Activated CD8-positive, alpha-beta memory T cell treated with anti-CD3 and anti-CD28 coated beads, Interleukin-2, amount 10 ng/mL, durations not matched to agents 7 days and 5 days (primary cell): Measurements from ENCODE around the gene HCFC2. TPM values are rescaled to one million over a fixed set of nuclear protein-coding genes. Genes with fewer than 3 reads are reported as not detected.
"Not testable (repeated sequence)": the region's sequence is repeated elsewhere in the genome, so short reads cannot be mapped to it uniquely, and the experiment has no call there.

Experiments used
- ATAC-seq: fragments of 150-1000 bp; cut with Tn5 transposase; one replicate; pipeline ENCODE4 v1.10.0; 2021; ENCODE audit warnings: moderate library complexity
- CTCF ChIA-PET: fragments of 350-600 bp; sonication (Branson Sonifier 250); formaldehyde crosslinking; loops from one replicate; lab custom pipeline; 2021; ENCODE audit warnings: antibody characterized with exemption; lab: Charles Lee
- DNase-seq: peaks from one replicate; pipeline ENCODE4 v3.0.0-alpha.2; 2020
- H3K27ac Mint-ChIP-seq: one replicate; pipeline ENCODE4 v1.8.0; 2021; ENCODE audit warnings: mild to moderate bottlenecking, mixed read lengths
- H3K27me3 Mint-ChIP-seq: one replicate; pipeline ENCODE4 v1.8.0; 2021; ENCODE audit warnings: mixed read lengths
- H3K36me3 Mint-ChIP-seq: one replicate; pipeline ENCODE4 v1.8.0; 2021; ENCODE audit warnings: mild to moderate bottlenecking, mixed read lengths
- H3K4me1 Mint-ChIP-seq: one replicate; pipeline ENCODE4 v1.8.0; 2021; ENCODE audit warnings: mixed read lengths
- H3K4me3 Mint-ChIP-seq: one replicate; pipeline ENCODE4 v1.8.0; 2021; ENCODE audit warnings: mild to moderate bottlenecking, moderate library complexity, mixed read lengths
- H3K9me3 Mint-ChIP-seq: one replicate; pipeline ENCODE4 v1.8.0; 2022; ENCODE audit warnings: low read depth, mixed read lengths
- total RNA-seq, 2 experiments: library from RNA; stranded (reverse); gene quantifications; one replicate each; pipeline ENCODE4 v1.2.3, GENCODE V29; 2021

The HCFC2 gene
- total RNA-seq, 2 experiments from 2014 or later = 12.7 to 15.2 TPM

DNA sequence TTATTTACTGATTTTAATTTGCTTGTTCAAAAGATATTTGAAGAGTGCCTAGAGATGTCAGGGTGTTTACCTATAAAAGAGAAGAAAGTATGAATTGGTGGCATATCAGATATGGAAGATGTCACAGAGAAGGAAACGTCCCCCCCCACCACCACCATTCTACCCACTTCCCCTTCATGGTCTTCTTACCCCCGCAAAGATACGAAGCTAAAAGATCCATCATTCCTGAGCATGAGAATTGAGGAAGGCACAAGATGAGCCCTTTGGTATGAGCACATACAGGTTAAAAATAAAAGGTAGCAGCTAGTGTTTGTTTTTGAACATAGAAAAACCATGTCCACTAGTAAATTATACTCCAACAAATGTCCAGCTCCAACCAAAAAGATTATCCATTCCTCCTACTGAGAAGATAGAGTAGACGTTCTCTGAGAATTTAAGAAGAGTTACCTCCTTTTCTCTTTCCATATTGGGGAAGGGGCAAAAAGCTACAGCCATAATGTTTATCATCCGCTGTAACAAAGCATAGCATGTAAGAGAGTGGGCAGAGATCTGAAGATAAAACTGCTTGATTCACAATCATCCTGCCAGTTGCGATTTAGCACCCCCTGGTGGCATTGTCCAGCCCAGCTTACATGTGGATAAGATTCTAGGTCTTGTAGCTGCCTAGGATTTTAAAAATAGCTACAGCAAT, 44.6 kb downstream of the HCFC2 start:
- peak; percentile 91 for DNase-seq
- Mint-ChIP-seq H3K4me1 (peaks cover 9% of the 10 kb centered on the region), H3K36me3 (no peaks in the 10 kb centered on the region), H3K27ac (peak overlapping the region; percentile 42), H3K4me3 (no peak overlapping the region), H3K9me3 (no peaks in the 10 kb centered on the region), H3K27me3 (no peaks in the 10 kb centered on the region)
- ATAC-seq = peak; percentile 100
- CTCF ChIA-PET = interaction anchor here (0.6 to 3.8 kb wide), 39 partner anchors 9 to 251 kb away, joined by 3 to 55 read pairs (median 5); partner anchors contain the start of genes HCFC2, NFYB and TDG

DNA sequence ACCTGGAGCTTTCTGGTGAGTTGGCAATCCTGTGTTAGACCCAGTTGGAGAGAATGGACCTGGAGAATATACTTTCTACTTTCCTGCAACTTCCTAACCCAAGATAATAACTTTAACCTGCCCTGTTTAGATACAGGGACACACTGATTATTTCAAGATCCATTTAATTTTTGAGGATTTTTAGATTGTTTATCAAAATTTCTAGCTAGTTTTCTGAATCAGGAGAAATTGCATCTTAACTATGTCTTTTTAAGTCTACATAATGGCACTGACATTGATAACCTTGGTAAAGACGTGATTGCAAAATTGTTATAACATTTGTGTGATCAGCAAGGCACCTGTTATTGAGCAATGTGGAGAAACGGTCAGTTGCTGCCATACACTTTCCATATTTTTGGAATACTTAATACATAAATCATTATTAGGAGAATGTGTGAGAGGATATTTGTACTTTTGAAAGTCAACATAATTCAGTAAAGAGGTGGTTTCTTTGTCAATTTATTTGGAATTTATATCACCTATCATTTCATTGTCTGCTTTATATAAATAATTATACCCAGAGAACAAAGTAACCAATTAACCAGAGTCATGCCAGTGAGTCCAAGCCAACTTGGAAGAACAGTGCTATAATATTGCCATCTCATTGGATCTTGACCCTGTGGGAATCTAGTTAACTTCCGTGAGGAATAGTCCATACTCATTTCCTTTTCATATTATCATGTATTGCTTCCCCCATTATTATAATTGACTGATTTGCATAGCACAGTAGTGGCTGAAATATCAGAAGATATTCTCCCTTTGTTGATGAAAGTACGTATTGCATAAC, 45.3 kb downstream of the HCFC2 start:
- no peak for ATAC-seq
- CTCF ChIA-PET = interaction anchor here (0.6 to 3.8 kb wide), 37 partner anchors 10 to 251 kb away, joined by 3 to 55 read pairs (median 5); partner anchors contain the start of genes HCFC2, NFYB and TDG
- Mint-ChIP-seq H3K9me3 (no peaks in the 10 kb centered on the region), H3K4me3 (no peak overlapping the region), H3K36me3 (no peaks in the 10 kb centered on the region), H3K4me1 (peaks cover 9% of the 10 kb centered on the region), H3K27me3 (no peaks in the 10 kb centered on the region), H3K27ac (no peak overlapping the region)
- no peak for DNase-seq

DNA sequence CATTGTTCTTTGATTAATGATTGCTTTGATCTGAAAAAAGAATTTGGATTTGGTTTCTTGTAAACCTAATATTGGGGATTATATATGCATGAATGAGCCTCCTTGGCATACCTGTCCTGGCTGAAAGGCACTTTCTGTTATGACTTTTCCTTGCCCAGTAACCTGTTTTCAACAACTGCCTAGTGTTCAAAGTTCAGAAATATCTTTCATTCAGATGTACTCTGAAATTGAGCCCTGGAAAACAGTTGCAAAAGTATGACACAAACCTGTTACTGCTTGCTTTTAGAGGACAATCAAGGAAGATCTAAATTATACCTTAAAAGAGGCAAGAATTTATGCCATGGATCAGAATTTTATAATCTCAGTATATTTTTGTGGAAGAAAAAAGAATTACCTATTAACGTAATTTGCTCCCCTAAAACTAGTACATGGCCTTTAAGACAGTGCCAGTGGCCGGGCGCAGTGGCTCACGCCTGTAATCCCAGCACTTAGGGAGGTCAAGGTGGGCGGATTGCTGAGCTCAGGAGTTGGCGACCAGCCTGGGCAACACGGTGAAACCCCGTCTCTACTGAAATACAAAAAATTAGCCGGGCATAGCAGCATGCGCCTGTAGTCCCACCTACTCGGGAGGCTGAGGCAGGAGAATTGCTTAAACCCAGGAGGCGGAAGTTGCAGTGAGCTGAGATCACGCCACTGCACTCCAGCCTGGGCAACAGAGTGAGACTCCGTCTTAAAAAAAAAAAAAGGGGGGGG, 50.7 kb downstream of the HCFC2 start:
- H3K36me3 Mint-ChIP-seq, CTCF ChIA-PET, H3K4me3 Mint-ChIP-seq, H3K27ac Mint-ChIP-seq, DNase-seq, ATAC-seq, H3K4me1 Mint-ChIP-seq, H3K27me3 Mint-ChIP-seq, H3K9me3 Mint-ChIP-seq: not testable (repeated sequence)

DNA sequence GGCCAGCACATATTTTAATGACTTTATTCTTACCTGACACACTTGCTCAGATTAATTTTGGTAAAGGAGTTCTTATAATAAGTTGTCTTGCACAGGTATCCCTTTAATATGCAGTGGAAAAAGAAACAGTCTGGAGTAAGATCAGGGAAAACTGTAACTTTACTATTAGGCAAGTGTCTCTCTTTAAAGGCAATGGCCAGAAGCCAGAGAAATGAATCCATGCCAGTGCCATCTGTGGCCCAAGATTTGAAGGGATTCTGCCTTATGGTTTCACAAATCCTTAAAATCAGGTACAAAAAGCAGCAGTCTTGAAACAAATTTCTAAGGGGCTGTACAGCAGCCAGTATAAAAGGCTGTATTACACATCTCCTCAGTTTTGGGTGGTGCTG, 51.2 kb downstream of the HCFC2 start:
- no peaks in the 10 kb centered on the region for H3K4me1 Mint-ChIP-seq
- no peaks in the 10 kb centered on the region for H3K27me3 Mint-ChIP-seq
- no peak for DNase-seq
- H3K27ac Mint-ChIP-seq = no peak overlapping the region
- CTCF ChIA-PET = interaction anchor here (0.8 kb wide), 1 partner anchor 10 kb away, joined by 4 read pairs; no protein-coding TSS in a partner anchor
- H3K9me3 Mint-ChIP-seq = no peaks in the 10 kb centered on the region
- peaks cover 12% of the 10 kb centered on the region for H3K36me3 Mint-ChIP-seq
- H3K4me3 Mint-ChIP-seq = no peak overlapping the region
- ATAC-seq = no peak

DNA sequence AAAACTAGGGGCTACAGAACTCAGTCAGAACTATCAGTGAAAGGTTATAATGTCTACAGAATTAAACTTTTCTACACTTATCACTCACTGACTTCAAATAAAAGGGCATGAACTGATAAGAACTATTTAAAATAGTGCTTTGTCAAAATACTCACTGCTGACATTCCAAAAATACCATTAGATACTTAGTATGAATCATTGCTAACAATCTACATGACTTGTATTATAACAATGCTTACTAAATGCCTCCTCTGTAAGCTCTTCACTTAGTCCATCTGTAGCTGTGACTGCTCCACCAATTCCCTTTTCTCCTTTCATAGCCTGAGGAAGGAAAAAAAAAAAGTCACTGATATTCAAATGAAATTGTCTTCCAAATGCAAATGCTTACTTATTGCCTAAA, 56.7 kb downstream of the HCFC2 start:
- H3K27ac Mint-ChIP-seq = no peak overlapping the region
- ATAC-seq (no peak), DNase-seq (no peak)
- no peaks in the 10 kb centered on the region for H3K4me1 Mint-ChIP-seq
- peaks cover 29% of the 10 kb centered on the region for H3K36me3 Mint-ChIP-seq
- CTCF ChIA-PET = interaction anchor here (1.1 to 4.1 kb wide), 2 partner anchors 12 to 237 kb away, joined by 3 to 21 read pairs; no protein-coding TSS in a partner anchor
- no peaks in the 10 kb centered on the region for H3K27me3 Mint-ChIP-seq
- H3K4me3 Mint-ChIP-seq = no peak overlapping the region
- no peaks in the 10 kb centered on the region for H3K9me3 Mint-ChIP-seq

DNA sequence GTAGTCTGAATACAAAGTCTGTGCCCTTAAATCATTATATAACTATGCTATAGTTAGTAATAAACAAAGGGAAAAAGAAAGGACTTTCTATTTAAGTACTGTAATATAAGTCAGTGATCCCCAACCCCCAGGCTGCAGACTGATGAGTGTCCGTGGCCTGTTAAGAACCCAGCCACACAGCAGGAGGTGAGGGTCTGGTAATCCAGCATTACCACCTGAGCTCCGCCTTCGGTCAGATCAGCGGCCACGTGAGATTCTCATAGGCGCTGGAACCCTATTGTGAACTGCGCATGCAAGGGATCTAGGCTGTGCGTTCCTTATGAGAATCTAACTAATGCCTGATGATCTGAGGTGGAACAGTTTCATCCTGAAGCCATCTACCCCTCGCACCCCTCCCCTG, 58.0 kb downstream of the HCFC2 start:
- Mint-ChIP-seq H3K27ac (no peak overlapping the region), H3K4me3 (no peak overlapping the region), H3K27me3 (no peaks in the 10 kb centered on the region), H3K36me3 (peaks cover 33% of the 10 kb centered on the region), H3K4me1 (no peaks in the 10 kb centered on the region), H3K9me3 (no peaks in the 10 kb centered on the region)
- DNase-seq (no peak), ATAC-seq (no peak)
- CTCF ChIA-PET = interaction anchor here (1.1 to 4.1 kb wide), 2 partner anchors 13 to 238 kb away, joined by 3 to 21 read pairs; no protein-coding TSS in a partner anchor

DNA sequence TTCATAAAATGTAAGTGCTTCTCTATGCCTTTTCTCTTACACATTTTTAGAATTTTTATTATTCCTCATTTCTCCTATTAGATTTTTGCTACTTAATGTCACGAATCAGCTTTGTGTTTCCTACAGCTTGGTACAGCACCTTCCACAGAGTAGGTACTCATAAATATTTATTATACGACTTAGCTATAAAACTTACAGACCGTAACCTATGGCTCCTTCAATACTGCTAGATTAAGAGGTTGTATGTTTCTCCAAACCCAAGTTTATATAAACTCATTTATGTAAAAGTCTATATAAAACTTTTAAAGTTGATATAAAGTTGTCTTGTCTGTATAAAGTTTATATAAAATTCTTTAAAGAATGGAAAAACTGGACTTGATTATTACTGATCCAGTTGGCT, 62.2 kb downstream of the HCFC2 start:
- Mint-ChIP-seq H3K4me1 (peaks cover 4% of the 10 kb centered on the region), H3K27ac (no peak overlapping the region), H3K27me3 (no peaks in the 10 kb centered on the region), H3K36me3 (peaks cover 36% of the 10 kb centered on the region), H3K9me3 (no peaks in the 10 kb centered on the region), H3K4me3 (no peak overlapping the region)
- CTCF ChIA-PET = interaction anchor here (2.3 kb wide), 1 partner anchor 17 kb away, joined by 7 read pairs; no protein-coding TSS in a partner anchor
- ATAC-seq (no peak), DNase-seq (no peak)

DNA sequence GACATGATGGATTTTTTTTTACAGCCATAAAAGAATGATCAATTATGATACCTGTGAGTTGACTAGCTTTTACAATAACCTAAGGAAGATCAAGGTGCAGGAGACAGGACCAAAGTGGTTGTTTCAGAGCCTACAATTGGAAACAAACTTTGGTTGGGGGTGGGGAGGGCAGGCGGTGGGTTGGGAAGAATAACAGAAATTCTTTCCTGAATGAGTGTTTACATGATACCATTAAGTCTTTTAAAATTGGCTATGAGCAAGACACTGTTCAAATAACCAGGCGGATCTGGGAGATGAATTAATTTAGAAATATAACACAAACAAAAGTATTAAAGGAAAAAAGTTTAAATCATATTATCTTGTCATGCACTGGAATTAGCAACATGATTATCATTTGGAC, 66.4 kb downstream of the HCFC2 start:
- H3K4me3 Mint-ChIP-seq = no peak overlapping the region
- H3K4me1 Mint-ChIP-seq = peaks cover 14% of the 10 kb centered on the region
- no peaks in the 10 kb centered on the region for H3K9me3 Mint-ChIP-seq
- H3K27ac Mint-ChIP-seq = no peak overlapping the region
- CTCF ChIA-PET = interaction anchor here (1.6 kb wide), 1 partner anchor 21 kb away, joined by 4 read pairs; no protein-coding TSS in a partner anchor
- H3K36me3 Mint-ChIP-seq = peaks cover 33% of the 10 kb centered on the region
- DNase-seq = no peak
- no peak for ATAC-seq
- no peaks in the 10 kb centered on the region for H3K27me3 Mint-ChIP-seq

DNA sequence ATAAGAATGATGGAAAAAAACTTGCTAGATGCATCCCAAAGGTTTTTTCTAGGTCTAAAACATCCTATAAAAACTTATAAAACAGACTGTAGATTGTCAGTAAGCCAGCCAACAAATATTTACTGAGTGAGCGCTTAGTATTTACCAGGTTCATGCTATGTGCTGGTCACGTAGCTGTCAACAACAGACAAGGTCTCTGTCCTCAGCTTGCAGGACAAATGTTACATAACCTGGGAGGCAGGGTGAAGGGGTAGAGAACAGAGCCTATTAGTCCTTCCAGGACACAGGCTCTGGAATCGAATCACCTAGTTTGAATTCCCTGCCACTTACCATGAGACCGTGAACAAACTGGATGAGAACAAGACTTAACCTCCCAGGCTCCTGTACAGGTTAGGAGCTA, 67.3 kb downstream of the HCFC2 start:
- DNase-seq (no peak), ATAC-seq (no peak)
- CTCF ChIA-PET = interaction anchor here (1.6 kb wide), 1 partner anchor 22 kb away, joined by 4 read pairs; no protein-coding TSS in a partner anchor
- no peak overlapping the region for H3K27ac Mint-ChIP-seq
- H3K27me3 Mint-ChIP-seq = no peaks in the 10 kb centered on the region
- H3K4me1 Mint-ChIP-seq = peaks cover 21% of the 10 kb centered on the region
- no peaks in the 10 kb centered on the region for H3K9me3 Mint-ChIP-seq
- no peak overlapping the region for H3K4me3 Mint-ChIP-seq
- H3K36me3 Mint-ChIP-seq = peaks cover 28% of the 10 kb centered on the region

DNA sequence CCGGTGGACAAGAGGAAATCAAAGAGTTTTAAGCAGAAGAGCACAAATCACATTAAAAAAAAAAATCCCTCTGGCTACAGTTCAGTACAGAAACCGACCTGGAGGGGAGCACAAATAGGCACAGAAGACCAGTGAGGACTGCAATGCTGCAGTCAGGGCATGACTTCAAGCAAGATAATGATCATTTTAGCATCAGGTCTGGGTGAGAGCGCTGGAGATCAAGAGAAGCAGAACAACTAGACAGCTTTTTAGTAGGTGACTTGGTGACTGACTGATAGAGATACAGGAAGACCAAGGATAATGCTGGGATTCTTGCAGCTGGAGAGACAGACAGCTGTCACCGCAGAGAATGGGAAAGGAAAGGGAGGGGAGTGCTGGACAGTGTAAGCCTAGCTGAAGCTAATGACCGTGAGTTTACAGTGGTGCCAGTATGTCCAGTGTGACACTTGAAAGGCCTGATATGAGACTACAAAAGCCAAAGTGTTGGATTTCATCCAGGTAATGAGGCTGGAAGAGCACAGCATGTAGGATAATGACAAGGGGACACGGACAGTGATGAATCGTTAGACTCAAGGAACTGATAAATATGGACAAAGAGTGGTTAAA, 68.1 kb downstream of the HCFC2 start:
- peaks cover 28% of the 10 kb centered on the region for H3K36me3 Mint-ChIP-seq
- no peak overlapping the region for H3K27ac Mint-ChIP-seq
- CTCF ChIA-PET = interaction anchor here (1.6 kb wide), 1 partner anchor 23 kb away, joined by 4 read pairs; no protein-coding TSS in a partner anchor

DNA sequence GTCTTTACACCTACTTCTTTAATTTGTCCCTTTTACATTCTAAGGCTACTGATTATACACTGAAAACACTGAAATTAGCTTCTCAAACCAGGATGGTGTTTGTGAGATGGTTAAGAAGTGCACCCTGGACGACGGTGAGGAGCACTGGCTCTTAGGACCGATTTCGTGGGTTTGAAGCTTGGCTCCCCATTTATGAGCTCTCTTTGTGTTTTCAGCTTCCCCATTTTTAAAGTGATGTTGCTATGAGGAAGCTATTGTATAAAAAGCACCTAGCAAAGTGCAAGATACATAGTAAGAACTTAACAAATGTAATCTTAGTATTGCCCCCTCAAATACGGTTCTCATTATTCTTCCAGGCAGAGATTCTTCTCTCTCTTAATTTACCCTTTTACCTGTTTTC, 69.0 kb downstream of the HCFC2 start:
- CTCF ChIA-PET = interaction anchor here (2.3 kb wide), 1 partner anchor 24 kb away, joined by 8 read pairs; no protein-coding TSS in a partner anchor
- no peaks in the 10 kb centered on the region for H3K9me3 Mint-ChIP-seq
- peaks cover 22% of the 10 kb centered on the region for H3K36me3 Mint-ChIP-seq
- ATAC-seq = no peak
- H3K4me1 Mint-ChIP-seq = peaks cover 26% of the 10 kb centered on the region
- H3K27me3 Mint-ChIP-seq = no peaks in the 10 kb centered on the region
- DNase-seq = no peak
- H3K27ac Mint-ChIP-seq = no peak overlapping the region
- no peak overlapping the region for H3K4me3 Mint-ChIP-seq

More for the DNA sequence above, 68.1 kb downstream of the HCFC2 start:
- ATAC-seq (no peak), DNase-seq (no peak)
- Mint-ChIP-seq H3K4me1 (peaks cover 26% of the 10 kb centered on the region), H3K9me3 (no peaks in the 10 kb centered on the region), H3K4me3 (no peak overlapping the region), H3K27me3 (no peaks in the 10 kb centered on the region)

DNA sequence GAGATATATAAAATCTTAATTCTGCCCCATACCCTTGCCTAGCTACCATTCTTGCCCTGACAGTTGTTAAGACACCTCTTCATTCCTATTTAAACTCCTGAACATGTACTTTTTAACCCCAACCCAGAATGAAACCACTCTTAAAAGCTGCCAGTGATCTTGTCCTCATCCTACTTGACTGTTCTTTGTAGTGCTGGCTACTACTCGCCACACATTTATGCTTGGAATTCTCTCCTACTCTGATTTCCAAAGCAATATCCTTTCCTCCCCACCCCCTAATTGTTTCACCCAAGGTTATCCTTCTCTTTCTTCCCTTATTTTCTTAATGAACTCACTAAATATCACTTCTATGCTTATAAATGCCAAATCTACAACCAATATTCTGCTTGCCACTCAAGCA, 69.5 kb downstream of the HCFC2 start:
- CTCF ChIA-PET = interaction anchor here (1.6 to 2.3 kb wide), 2 partner anchors 25 to 152 kb away, joined by 3 to 8 read pairs; no protein-coding TSS in a partner anchor
- no peak for ATAC-seq
- Mint-ChIP-seq H3K27ac (no peak overlapping the region), H3K27me3 (no peaks in the 10 kb centered on the region), H3K36me3 (peaks cover 20% of the 10 kb centered on the region), H3K4me1 (peaks cover 29% of the 10 kb centered on the region), H3K4me3 (no peak overlapping the region), H3K9me3 (no peaks in the 10 kb centered on the region)
- DNase-seq = no peak
